Keratinocyte (primary cell): ENCODE results near the gene MTERF2. TPM values are rescaled to one million over a fixed set of nuclear protein-coding genes. Genes with fewer than 3 reads are reported as not detected.

ENCODE experiments used
- DNase-seq: peaks from one replicate; pipeline ENCODE4 v3.0.0-alpha.2; 2011; ENCODE audit warnings: low read depth, missing footprints, low spot score
- FAIRE-seq: peaks from 2 replicates; lab custom pipeline; 2011; peaks lifted over from hg19 to GRCh38; lab: Jason Lieb, UNC
- H2AFZ ChIP-seq: 2 replicates; pipeline ENCODE4 v1.6.0; 2012; ENCODE audit warnings: low read length, control low read depth, inconsistent platforms; ENCODE audit not compliant: control insufficient read depth
- H3K27ac ChIP-seq: 2 replicates; pipeline ENCODE4 v1.5.1; 2011; ENCODE audit warnings: low read length; ENCODE audit not compliant: control insufficient read depth, insufficient read depth
- H3K27me3 ChIP-seq: 3 replicates; pipeline ENCODE4 v1.6.0; 2011; ENCODE audit warnings: low read length; ENCODE audit not compliant: control insufficient read depth, insufficient read depth; ENCODE audit errors: extremely low read depth
- H3K36me3 ChIP-seq, 2 experiments: 2 replicates in 1 of 2; 3 replicates in 1 of 2; pipeline ENCODE4 v1.5.1; 2011; ENCODE audit warnings: low read length in 2 of 2, mild to moderate bottlenecking in 1 of 2; ENCODE audit not compliant: control insufficient read depth in 2 of 2, insufficient read depth in 2 of 2; ENCODE audit errors: extremely low read depth in 1 of 2
- H3K4me1 ChIP-seq: 3 replicates; pipeline ENCODE4 v1.5.1; 2011; ENCODE audit warnings: low read length; ENCODE audit not compliant: control insufficient read depth, insufficient read depth; ENCODE audit errors: extremely low read depth
- H3K4me2 ChIP-seq: 3 replicates; pipeline ENCODE4 v1.6.0; 2011; ENCODE audit warnings: low read depth, low read length; ENCODE audit not compliant: control insufficient read depth, insufficient read depth; ENCODE audit errors: extremely low read depth
- H3K4me3 ChIP-seq, 3 experiments: fragments of 200-600 bp in 1 of 3; sonication (generic) in 1 of 3; 2 replicates in 2 of 3; 3 replicates in 1 of 3; pipeline ENCODE4 v1.5.1; 2011 to 2016; ENCODE audit warnings: low read length in 3 of 3, mild to moderate bottlenecking in 3 of 3, control low read depth in 2 of 3, inconsistent platforms in 1 of 3, low read depth in 1 of 3, mixed read lengths in 1 of 3, mixed run types in 1 of 3, moderate library complexity in 1 of 3; ENCODE audit not compliant: control insufficient read depth in 2 of 3, insufficient read depth in 2 of 3; ENCODE audit errors: extremely low read depth in 1 of 3
- H3K79me2 ChIP-seq: 2 replicates; pipeline ENCODE4 v1.6.0; 2012; ENCODE audit warnings: low read length; ENCODE audit not compliant: control insufficient read depth, insufficient read depth
- H3K9ac ChIP-seq: 3 replicates; pipeline ENCODE4 v1.6.0; 2011; ENCODE audit warnings: low read length; ENCODE audit not compliant: control insufficient read depth, insufficient read depth; ENCODE audit errors: extremely low read depth
- H3K9me1 ChIP-seq: 3 replicates; pipeline ENCODE4 v1.6.0; 2011; ENCODE audit warnings: low read length; ENCODE audit not compliant: control insufficient read depth, insufficient read depth; ENCODE audit errors: extremely low read depth
- H3K9me3 ChIP-seq: 2 replicates; pipeline ENCODE4 v1.5.1; 2012; ENCODE audit warnings: low read depth, low read length; ENCODE audit not compliant: control insufficient read depth
- H4K20me1 ChIP-seq: 3 replicates; pipeline ENCODE4 v1.6.0; 2011; ENCODE audit warnings: low read length; ENCODE audit not compliant: control insufficient read depth, insufficient read depth; ENCODE audit errors: extremely low read depth
- CTCF ChIP-seq, 3 experiments: IDR thresholded peaks in 1 of 3; conservative IDR thresholded peaks in 1 of 3; optimal IDR thresholded peaks in 1 of 3; 2 replicates in 2 of 3; 3 replicates in 1 of 3; pipeline versions ENCODE3 to v1.5.1; 2011; ENCODE audit warnings: low read length in 3 of 3, mild to moderate bottlenecking in 3 of 3, moderate library complexity in 2 of 3, control low read depth in 1 of 3, inconsistent platforms in 1 of 3; ENCODE audit not compliant: insufficient read depth in 2 of 3; ENCODE audit errors: extremely low read depth in 1 of 3
- EZH2 ChIP-seq: IDR thresholded peaks from one replicate; pipeline ENCODE4 v1.6.1; 2012; ENCODE audit warnings: inconsistent platforms, mild to moderate bottlenecking, low read length, moderate library complexity
- dilution Hi-C: fragments of 300-500 bp; cut with MboI; formaldehyde crosslinking; loops from one replicate; pipeline ENCODE4 v1.7.0; 2020; ENCODE audit warnings: low sequenced_read_pairs; ENCODE audit not compliant: extremely low pct_ligation_motif_present
- polyA plus RNA-seq, 5 experiments: library from polyadenylated mRNA; depleted of rRNA in 3 of 5; stranded (reverse) in 3 of 5; stranded (forward) in 1 of 5; unstranded in 1 of 5; fragments of >200 nt; gene quantifications; 1 replicate in 1 of 5; 2 replicates in 3 of 5; 3 replicates in 1 of 5; pipeline versions ENCODE4 v1.2.1 to v1.2.3, GENCODE V29; 2011 to 2012; ENCODE audit warnings: missing spikeins in 2 of 5, low read depth in 1 of 5, low replicate concordance in 1 of 5

The MTERF2 gene
- polyA plus RNA-seq, 1 donor (not counting 4 experiments of a cell fraction or from before 2014, with no cell fraction given) = 9.6 TPM

- Histone ChIP-seq H4K20me1 (no peaks in the 10 kb centered on the region), H3K4me3 (no peak overlapping the region), H3K4me2 (no peak overlapping the region), H2AFZ (no peak overlapping the region), H3K9ac (no peak overlapping the region), H3K79me2 (no peaks in the 10 kb centered on the region), H3K27me3 (no peaks in the 10 kb centered on the region), H3K27ac (no peak overlapping the region), H3K4me1 (no peaks in the 10 kb centered on the region), H3K9me3 (no peaks in the 10 kb centered on the region), H3K9me1 (no peaks in the 10 kb centered on the region), H3K36me3 (peaks cover 6 to 7% of the 10 kb centered on the region in 2 experiments)
- DNase-seq (no peak), FAIRE-seq (no peak)
- TF ChIP-seq EZH2 = no peak
- no peak for TF ChIP-seq CTCF (optimal IDR thresholded peaks at IDR 0.05 in 1 of 3, IDR thresholded peaks at IDR 0.05 in 1 of 3, conservative IDR thresholded peaks at IDR 0.05 in 1 of 3; ENCODE audit: extremely low read depth in 1 of 3, insufficient read depth in 2 of 3, low read length in 3 of 3)
- dilution Hi-C loops = no loop called here
Observed at GRCh38 chr12:106975993-106976658, 10.8 kb downstream of the MTERF2 start.

- Histone ChIP-seq H3K9me3 (no peaks in the 10 kb centered on the region), H3K4me3 (no peak overlapping the region), H3K36me3 (peaks cover 8 to 9% of the 10 kb centered on the region in 2 experiments), H3K79me2 (no peaks in the 10 kb centered on the region), H4K20me1 (no peaks in the 10 kb centered on the region), H2AFZ (no peak overlapping the region), H3K9me1 (no peaks in the 10 kb centered on the region), H3K27me3 (no peaks in the 10 kb centered on the region), H3K9ac (no peak overlapping the region), H3K4me1 (no peaks in the 10 kb centered on the region), H3K4me2 (no peak overlapping the region), H3K27ac (no peak overlapping the region)
- TF ChIP-seq EZH2 (no peak), CTCF (optimal IDR thresholded peaks at IDR 0.05 in 1 of 3, IDR thresholded peaks at IDR 0.05 in 1 of 3, conservative IDR thresholded peaks at IDR 0.05 in 1 of 3; ENCODE audit: extremely low read depth in 1 of 3, insufficient read depth in 2 of 3, low read length in 3 of 3) (no peak)
- FAIRE-seq = no peak
- dilution Hi-C loops = no loop called here
- DNase-seq = no peak
Observed at GRCh38 chr12:106975098-106975497, 11.8 kb downstream of the MTERF2 start.
